B cell (primary cell): ENCODE data around the gene NDUFV2. TPM values are rescaled to one million over a fixed set of nuclear protein-coding genes. Genes with fewer than 3 reads are reported as not detected.

ENCODE experiments used
- ATAC-seq: fragments of 200-7000 bp; cut with Tn5 transposase; one replicate; pipeline ENCODE4 v1.10.0; 2021; ENCODE audit warnings: low read depth, mild to moderate bottlenecking, moderate number of reproducible peaks, moderate library complexity
- CTCF ChIA-PET: fragments of 350-600 bp; sonication (Branson Sonifier 250); formaldehyde crosslinking; loops from one replicate; lab custom pipeline; 2021; ENCODE audit warnings: antibody characterized with exemption, inconsistent platforms; lab: Charles Lee
- POLR2A ChIA-PET: fragments of 350-600 bp; sonication (Branson Sonifier 250); formaldehyde crosslinking; loops from one replicate; lab custom pipeline; 2021; ENCODE audit warnings: antibody characterized with exemption; lab: Charles Lee
- DNase-seq: peaks from one replicate; pipeline ENCODE4 v3.0.0; 2013
- H2AFZ ChIP-seq: 2 replicates; pipeline ENCODE4 v1.6.1; 2012; ENCODE audit warnings: mild to moderate bottlenecking, low read depth, low read length; ENCODE audit not compliant: insufficient read depth, poor library complexity, severe bottlenecking
- H3K27ac ChIP-seq, 2 donors: 1 replicate in 1 of 2; 2 replicates in 1 of 2; pipeline ENCODE4 v1.5.1; 2012 to 2013; ENCODE audit warnings: low read length in 2 of 2, mild to moderate bottlenecking in 2 of 2, moderate library complexity in 1 of 2
- H3K27me3 ChIP-seq, 4 experiments: fragments of 200-600 bp in 1 of 4; sonication (generic) in 1 of 4; replicated peaks in 1 of 4; 1 replicate in 2 of 4; 2 replicates in 2 of 4; pipeline versions ENCODE4 v1.6.1 to v1.7.0; 2013 to 2016; ENCODE audit warnings: low read length in 3 of 4, mild to moderate bottlenecking in 2 of 4, mixed read lengths in 1 of 4, moderate library complexity in 1 of 4; ENCODE audit not compliant: insufficient read depth in 4 of 4, control insufficient read depth in 3 of 4; ENCODE audit errors: control extremely low read depth in 1 of 4
- H3K36me3 ChIP-seq, 2 experiments: replicated peaks in 1 of 2; 1 replicate in 1 of 2; 2 replicates in 1 of 2; pipeline versions ENCODE4 v1.6.1 to v1.7.1; 2013; ENCODE audit warnings: low read length in 1 of 2; ENCODE audit not compliant: insufficient read depth in 2 of 2, control insufficient read depth in 1 of 2; ENCODE audit errors: control extremely low read depth in 1 of 2, extremely low read depth in 1 of 2
- H3K4me1 ChIP-seq, 2 donors: fragments of 200-600 bp in 1 of 2; sonication (generic) in 1 of 2; 1 replicate in 1 of 2; 2 replicates in 1 of 2; pipeline versions ENCODE4 v1.5.1 to v1.6.1; 2013 to 2017; ENCODE audit warnings: low read length in 2 of 2; ENCODE audit not compliant: control insufficient read depth in 2 of 2, insufficient read depth in 2 of 2
- H3K4me2 ChIP-seq: replicated peaks from 2 replicates; pipeline ENCODE3; 2012; ENCODE audit warnings: mild to moderate bottlenecking, low read depth, low read length; ENCODE audit not compliant: poor library complexity, severe bottlenecking
- H3K4me3 ChIP-seq, 5 experiments: fragments of 200-600 bp in 1 of 5; sonication (generic) in 1 of 5; 1 replicate in 3 of 5; 2 replicates in 2 of 5; pipeline versions ENCODE4 v1.5.1 to v1.7.0; 2011 to 2016; ENCODE audit warnings: low read length in 4 of 5, mild to moderate bottlenecking in 4 of 5, low read depth in 2 of 5, control low read depth in 1 of 5, moderate library complexity in 1 of 5; ENCODE audit not compliant: insufficient read depth in 1 of 5; ENCODE audit errors: control extremely low read depth in 1 of 5, extremely low read depth in 1 of 5
- H3K79me2 ChIP-seq: fragments of 200-600 bp; sonication (generic); one replicate; pipeline ENCODE4 v1.6.0; 2016; ENCODE audit warnings: low read length; ENCODE audit not compliant: control insufficient read depth, insufficient read depth
- H3K9ac ChIP-seq: fragments of 200-600 bp; sonication (generic); 2 replicates; pipeline ENCODE4 v1.6.1; 2017; ENCODE audit warnings: mild to moderate bottlenecking, low read length, moderate library complexity
- H3K9me3 ChIP-seq, 3 donors: one replicate each; pipeline versions ENCODE4 v1.6.1 to v1.7.1; 2013; ENCODE audit warnings: low read length in 2 of 3; ENCODE audit not compliant: control insufficient read depth in 2 of 3, insufficient read depth in 1 of 3; ENCODE audit errors: control extremely low read depth in 1 of 3
- H4K20me1 ChIP-seq: 2 replicates; pipeline ENCODE4 v1.6.0; 2012; ENCODE audit warnings: mild to moderate bottlenecking, low read length; ENCODE audit not compliant: insufficient read depth, control insufficient read depth, poor library complexity, severe bottlenecking
- H3K27ac Mint-ChIP-seq: one replicate; pipeline ENCODE4 v1.8.0; 2021; ENCODE audit warnings: mixed read lengths
- H3K27me3 Mint-ChIP-seq: one replicate; pipeline ENCODE4 v1.8.0; 2021; ENCODE audit warnings: mixed read lengths
- H3K4me1 Mint-ChIP-seq: one replicate; pipeline ENCODE4 v1.8.0; 2021; ENCODE audit warnings: mixed read lengths
- H3K4me3 Mint-ChIP-seq: one replicate; pipeline ENCODE4 v1.8.0; 2021; ENCODE audit warnings: mixed read lengths
- H3K9me3 Mint-ChIP-seq: one replicate; pipeline ENCODE4 v1.8.0; 2022; ENCODE audit warnings: mixed read lengths; ENCODE audit not compliant: insufficient read depth
- CTCF ChIP-seq: fragments of 200-600 bp; IDR thresholded peaks from one replicate; pipeline ENCODE4 v1.8.0; 2022; ENCODE audit warnings: antibody characterized with exemption, mild to moderate bottlenecking
- EZH2 ChIP-seq: IDR thresholded peaks from 2 replicates; pipeline ENCODE4 v1.6.1; 2012; ENCODE audit warnings: borderline replicate concordance, low read depth, mild to moderate bottlenecking, moderate library complexity, low read length; ENCODE audit not compliant: insufficient read depth, poor library complexity, severe bottlenecking
- WGBS: methylation state at CpG from one replicate; pipeline ENCODE4 v1.1.5; 2013; ENCODE audit warnings: missing lambda C conversion rate; ENCODE audit not compliant: insufficient coverage; 5-methylcytosine and 5-hydroxymethylcytosine counted together
- intact Hi-C: fragments of 100-400 bp; cut with micrococcal nuclease; formaldehyde crosslinking; loops from one replicate; pipeline ENCODE4 v1.10.0; 2022
- polyA plus RNA-seq: library from polyadenylated mRNA; depleted of rRNA; stranded (reverse); fragments of >200 nt; gene quantifications from 2 replicates; pipeline ENCODE4 v1.2.3, GENCODE V29; 2012
- total RNA-seq, 2 donors: library from RNA; stranded (reverse); fragments of 120-200 nt in 1 of 2; gene quantifications; 1 replicate in 1 of 2; 2 replicates in 1 of 2; pipeline versions ENCODE4 v1.2.3 to v1.2.4, GENCODE V29; 2013 to 2022

The NDUFV2 gene
- total and polyA plus RNA-seq, 2 donors (not counting 1 experiment from before 2014, with no cell fraction given), result 44.4 to 137 TPM

- no peak for DNase-seq
These were observed 16.5 kb upstream of the NDUFV2 start for GRCh38 chr18:9086015-9086414.

GRCh38 chr18:9086624-9087023 is 15.9 kb upstream of the NDUFV2 start:
- intact Hi-C loops, result no loop called here
- ChIA-PET CTCF (interaction anchor here (1.5 kb wide), 1 partner anchor 13 kb away, joined by 3 read pairs; no protein-coding TSS in a partner anchor), POLR2A (no interaction called here)
- H3K4me3 ChIP-seq, result no peak overlapping the region
- WGBS, result no CpG with 5 or more reads among the region's 1 CpG
- no peak for ATAC-seq
- H3K9ac ChIP-seq, result no peak overlapping the region
- H3K36me3 ChIP-seq, result no peaks in the 10 kb centered on the region
- H3K27me3 ChIP-seq, result no peaks in the 10 kb centered on the region
- no peak overlapping the region for H2AFZ ChIP-seq
- Mint-ChIP-seq H3K27ac (no peak overlapping the region), H3K9me3 (no peaks in the 10 kb centered on the region), H3K4me1 (peaks cover 19% of the 10 kb centered on the region), H3K27me3 (no peaks in the 10 kb centered on the region), H3K4me3 (no peak overlapping the region)
- no peaks in the 10 kb centered on the region for H4K20me1 ChIP-seq
- H3K4me2 ChIP-seq, result no peak overlapping the region
- H3K9me3 ChIP-seq, result no peaks in the 10 kb centered on the region
- H3K27ac ChIP-seq, result no peak overlapping the region
- no peak for DNase-seq
- peaks cover 15 to 17% of the 10 kb centered on the region in 2 donors for H3K4me1 ChIP-seq
- no peaks in the 10 kb centered on the region for H3K79me2 ChIP-seq
- TF ChIP-seq CTCF, result no peak
- TF ChIP-seq EZH2, result no peak

More at GRCh38 chr18:9086015-9086414, 16.5 kb upstream of the NDUFV2 start:
- no peaks in the 10 kb centered on the region for H3K9me3 ChIP-seq
- H3K27me3 Mint-ChIP-seq, result no peaks in the 10 kb centered on the region
- H3K27ac ChIP-seq, result no peak overlapping the region
- no peak for ATAC-seq
- H3K79me2 ChIP-seq, result no peaks in the 10 kb centered on the region
- no peak overlapping the region for H3K27ac Mint-ChIP-seq
- no CpG with 5 or more reads among the region's 2 CpGs for WGBS
- no peak overlapping the region for H3K4me3 ChIP-seq
- no peak overlapping the region for H3K4me3 Mint-ChIP-seq
- no peak overlapping the region for H3K9ac ChIP-seq
- H4K20me1 ChIP-seq, result no peaks in the 10 kb centered on the region
- H2AFZ ChIP-seq, result no peak overlapping the region
- H3K27me3 ChIP-seq, result no peaks in the 10 kb centered on the region
- H3K4me1 Mint-ChIP-seq, result peaks cover 19% of the 10 kb centered on the region
- ChIA-PET CTCF (interaction anchor here (1.0 to 1.5 kb wide), 2 partner anchors 12 to 15 kb away, joined by 3 read pairs; no protein-coding TSS in a partner anchor), POLR2A (no interaction called here)
- H3K4me2 ChIP-seq, result no peak overlapping the region
- peaks cover 15 to 17% of the 10 kb centered on the region in 2 donors for H3K4me1 ChIP-seq
- H3K9me3 Mint-ChIP-seq, result no peaks in the 10 kb centered on the region
- no peaks in the 10 kb centered on the region for H3K36me3 ChIP-seq
- no peak for TF ChIP-seq EZH2
- TF ChIP-seq CTCF, result no peak
- intact Hi-C loops, result no loop called here
